ENCODE results near the gene EPHA6.
"Not testable (repeated sequence)": the region's sequence is repeated elsewhere in the genome, so short reads cannot be mapped to it uniquely, and the experiment has no call there.

The EPHA6 gene

DNA sequence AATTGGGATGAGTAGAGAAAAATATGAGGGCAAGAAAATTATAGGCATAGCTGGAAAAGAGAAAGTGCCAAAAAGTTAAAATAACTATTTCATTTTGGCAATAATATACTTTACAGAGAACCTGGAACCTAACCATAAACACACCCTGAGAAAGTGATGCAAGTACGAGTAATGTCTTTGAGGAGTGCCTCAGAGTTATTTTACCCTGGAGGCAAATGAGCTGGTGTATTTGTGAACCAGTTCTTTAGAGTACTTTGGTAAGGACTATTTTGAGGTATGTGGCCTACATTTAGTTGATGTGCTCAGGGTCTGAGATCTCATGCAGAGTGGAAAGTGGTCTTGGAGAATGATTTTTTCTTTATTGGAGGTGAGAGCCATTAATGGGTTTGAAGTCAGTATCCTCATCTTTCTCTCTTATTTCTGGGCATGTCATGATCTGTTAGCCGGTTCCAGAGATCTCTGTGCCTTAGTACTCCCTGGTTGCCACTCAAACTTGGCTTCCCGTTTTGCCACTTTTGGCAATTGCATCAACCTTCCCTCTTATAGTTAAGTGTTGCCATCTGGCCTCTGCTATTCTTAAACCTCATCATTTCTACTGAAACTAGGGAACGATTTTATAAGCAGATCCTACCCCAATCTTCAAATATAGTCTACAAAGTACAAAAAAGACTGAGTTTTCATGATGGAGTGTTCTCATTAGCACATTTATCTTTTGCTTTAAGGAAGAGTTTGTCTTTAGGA, 145.7 kb downstream of the EPHA6 start:
- TF ChIP-seq, protein P1, sequence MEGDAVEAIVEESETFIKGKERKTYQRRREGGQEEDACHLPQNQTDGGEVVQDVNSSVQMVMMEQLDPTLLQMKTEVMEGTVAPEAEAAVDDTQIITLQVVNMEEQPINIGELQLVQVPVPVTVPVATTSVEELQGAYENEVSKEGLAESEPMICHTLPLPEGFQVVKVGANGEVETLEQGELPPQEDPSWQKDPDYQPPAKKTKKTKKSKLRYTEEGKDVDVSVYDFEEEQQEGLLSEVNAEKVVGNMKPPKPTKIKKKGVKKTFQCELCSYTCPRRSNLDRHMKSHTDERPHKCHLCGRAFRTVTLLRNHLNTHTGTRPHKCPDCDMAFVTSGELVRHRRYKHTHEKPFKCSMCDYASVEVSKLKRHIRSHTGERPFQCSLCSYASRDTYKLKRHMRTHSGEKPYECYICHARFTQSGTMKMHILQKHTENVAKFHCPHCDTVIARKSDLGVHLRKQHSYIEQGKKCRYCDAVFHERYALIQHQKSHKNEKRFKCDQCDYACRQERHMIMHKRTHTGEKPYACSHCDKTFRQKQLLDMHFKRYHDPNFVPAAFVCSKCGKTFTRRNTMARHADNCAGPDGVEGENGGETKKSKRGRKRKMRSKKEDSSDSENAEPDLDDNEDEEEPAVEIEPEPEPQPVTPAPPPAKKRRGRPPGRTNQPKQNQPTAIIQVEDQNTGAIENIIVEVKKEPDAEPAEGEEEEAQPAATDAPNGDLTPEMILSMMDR (IDR thresholded peaks at IDR 0.05; ENCODE audit: low read depth, low read length): no peak
- no peak overlapping the region for H3K4me3 ChIP-seq (ENCODE audit: low read depth, low read length)

DNA sequence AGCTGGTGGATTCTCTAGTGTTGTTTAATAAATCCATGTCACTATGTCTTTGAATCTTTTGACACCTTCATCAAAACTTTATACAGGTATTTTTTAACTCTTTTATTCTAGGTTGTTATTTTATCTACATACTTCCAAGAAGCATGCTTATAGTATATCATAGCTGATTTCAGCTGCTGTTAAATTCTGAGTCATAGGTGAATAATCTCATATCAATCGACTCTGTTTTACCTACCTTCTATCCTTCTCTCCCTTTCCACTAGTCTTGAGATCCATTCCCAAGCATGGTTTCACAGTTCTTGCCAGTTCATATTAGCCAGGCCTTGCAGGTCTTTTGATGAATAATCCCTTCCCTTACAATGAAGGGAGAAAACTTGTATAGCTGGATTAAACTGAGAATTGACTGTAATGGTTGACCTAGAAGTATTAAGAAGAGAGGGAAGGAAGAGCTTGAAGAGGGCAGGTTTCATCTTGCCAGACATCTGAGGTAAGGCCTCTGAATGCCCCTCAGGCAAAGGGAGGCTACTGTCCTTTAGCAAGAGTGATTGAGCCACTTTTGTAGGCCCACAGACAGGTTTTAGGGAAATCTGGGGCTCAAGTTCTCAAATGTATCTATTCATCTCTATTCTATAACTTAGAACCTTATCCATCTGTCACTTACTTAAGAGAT, 146.4 kb downstream of the EPHA6 start:
- TF ChIP-seq, protein P1 (IDR thresholded peaks at IDR 0.05; ENCODE audit: low read depth, low read length): no peak
- no peak overlapping the region for H3K4me3 ChIP-seq (ENCODE audit: low read depth, low read length)

DNA sequence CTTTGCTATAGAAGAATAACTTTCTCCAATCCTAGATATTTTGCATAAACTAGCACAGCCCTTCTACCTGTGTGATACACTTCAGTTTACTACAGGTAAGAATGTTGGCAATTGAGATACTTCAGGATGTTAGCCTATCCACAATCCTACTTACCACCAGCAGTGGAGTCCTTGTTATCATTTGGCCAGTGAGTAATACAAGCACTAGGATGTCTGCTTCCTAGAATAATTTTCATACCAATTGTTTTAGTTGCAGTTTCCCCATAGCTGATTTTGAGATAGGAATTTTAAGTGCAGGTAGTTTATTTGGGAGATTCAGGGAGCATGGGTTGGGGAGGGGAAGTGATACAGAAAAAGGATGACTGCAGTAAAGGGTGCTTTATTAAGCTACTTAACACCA, 147.2 kb downstream of the EPHA6 start:
- H3K4me3 ChIP-seq (ENCODE audit: low read depth, low read length): no peak overlapping the region
- TF ChIP-seq, protein P1 (IDR thresholded peaks at IDR 0.05; ENCODE audit: low read depth, low read length): no peak

DNA sequence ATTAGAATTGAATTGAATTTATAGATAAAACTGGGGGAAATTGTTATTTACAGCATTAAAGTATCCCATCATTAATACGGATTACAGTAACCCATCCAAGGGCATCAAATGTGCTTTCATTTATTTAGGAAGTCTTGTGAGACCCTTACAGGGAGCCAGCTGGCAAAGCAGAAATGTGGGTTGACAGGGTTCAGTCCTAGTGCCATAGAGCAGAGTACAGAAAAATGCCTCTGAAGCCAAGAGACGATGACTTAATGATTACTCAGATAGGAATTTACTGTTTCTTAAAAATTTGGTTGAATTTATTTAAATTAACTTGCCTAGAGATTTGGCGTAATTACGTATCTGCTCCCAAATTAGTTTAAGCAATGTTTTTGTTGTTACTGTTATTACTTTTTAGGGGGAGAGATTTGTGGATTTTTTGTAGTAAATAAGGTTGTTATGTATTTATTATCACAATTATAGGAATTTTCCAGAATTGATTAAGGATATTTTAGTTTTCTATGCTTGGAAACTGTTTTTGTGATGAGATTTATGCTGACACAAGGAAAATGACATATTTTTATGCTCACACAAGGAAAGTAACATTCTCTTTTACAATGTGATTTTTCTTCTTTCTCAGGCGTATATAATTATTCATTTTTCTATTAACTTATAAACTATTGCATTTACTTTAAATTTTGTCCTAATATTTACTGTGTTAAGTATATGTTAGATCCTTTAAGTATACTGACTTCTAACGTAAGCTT, 152.0 kb downstream of the EPHA6 start:
- H3K4me3 ChIP-seq (ENCODE audit: low read depth, low read length): no peak overlapping the region
- TF ChIP-seq, protein P1 (IDR thresholded peaks at IDR 0.05; ENCODE audit: low read depth, low read length): no peak

DNA sequence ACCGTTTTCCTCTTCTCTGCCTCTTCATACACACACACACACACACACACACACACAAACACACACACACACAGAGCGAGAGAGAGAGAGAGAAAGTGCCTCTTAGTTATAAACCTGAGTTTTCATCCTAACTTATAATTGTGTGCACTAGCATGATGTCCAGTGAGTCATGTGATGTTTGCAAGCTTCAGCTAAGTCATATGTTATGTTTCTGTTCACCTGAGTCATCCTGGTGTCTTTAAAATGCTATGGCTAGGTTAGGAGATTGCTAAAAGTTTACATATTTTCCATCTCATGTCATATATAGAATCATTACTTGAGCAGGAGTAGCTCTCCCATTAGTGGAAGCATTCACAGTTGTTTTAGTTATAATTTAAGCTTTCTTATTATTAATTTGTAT, 155.8 kb downstream of the EPHA6 start:
- TF ChIP-seq, protein P1 (IDR thresholded peaks at IDR 0.05; ENCODE audit: low read depth, low read length): no peak
- no peak overlapping the region for H3K4me3 ChIP-seq (ENCODE audit: low read depth, low read length)

DNA sequence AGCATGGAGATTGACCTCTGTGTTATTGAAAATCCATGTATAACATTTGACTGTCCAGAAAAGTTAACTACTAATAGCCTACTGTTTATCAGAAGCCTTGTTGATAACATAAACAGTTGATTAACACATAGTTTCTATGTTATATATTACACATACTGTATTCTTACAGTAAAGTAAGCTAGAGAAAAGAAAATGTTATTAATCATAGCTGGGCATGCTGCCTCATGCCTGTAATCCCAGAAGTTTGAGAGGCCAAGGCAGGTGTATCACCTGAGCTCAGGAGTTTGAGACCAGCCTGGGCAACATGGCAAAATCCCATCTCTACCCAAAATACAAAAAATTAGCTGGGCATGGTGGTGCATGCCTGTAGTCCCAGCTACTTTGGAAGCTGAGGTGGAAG, 163.3 kb downstream of the EPHA6 start:
- TF ChIP-seq, protein P1 (IDR thresholded peaks at IDR 0.05; ENCODE audit: low read depth, low read length): no peak
- no peak overlapping the region for H3K4me3 ChIP-seq (ENCODE audit: low read depth, low read length)

DNA sequence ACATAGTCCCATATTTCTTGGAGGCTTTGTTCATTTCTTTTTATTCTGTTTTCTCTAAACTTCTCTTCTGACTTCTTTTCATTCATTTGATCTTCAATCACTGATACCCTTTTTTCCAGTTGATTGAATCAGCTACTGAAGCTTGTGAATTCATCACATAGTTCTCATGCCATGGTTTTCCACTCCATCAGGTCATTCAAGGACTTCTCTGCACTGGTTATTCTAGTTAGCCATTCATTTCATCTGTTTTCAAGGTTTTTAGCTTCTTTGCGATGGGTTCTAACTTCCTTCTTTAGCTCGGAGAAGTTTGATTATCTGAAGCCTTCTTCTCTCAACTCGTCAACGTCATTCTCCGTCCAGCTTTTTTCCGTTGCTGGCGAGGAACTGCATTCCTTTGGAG, 169.3 kb downstream of the EPHA6 start:
- H3K4me3 ChIP-seq (ENCODE audit: low read depth, low read length): not testable (repeated sequence)
